Urothelium cell line (cell line): ENCODE measurements around the gene SFRP5.

ENCODE experiments used
- DNase-seq: peaks from one replicate; pipeline ENCODE4 v3.0.0; 2011; ENCODE audit warnings: low spot score, mixed read lengths
- FAIRE-seq: peaks from 2 replicates; lab custom pipeline; 2011; peaks lifted over from hg19 to GRCh38; lab: Jason Lieb, UNC

SFRP5 gene

GRCh38 chr10:97788552-97789442, 17.0 kb upstream of the SFRP5 start:
- FAIRE-seq = no peak
- DNase-seq = no peak

GRCh38 chr10:97785731-97786130, 13.9 kb upstream of the SFRP5 start:
- no peak for FAIRE-seq

GRCh38 chr10:97785231-97785630, 13.4 kb upstream of the SFRP5 start:
- FAIRE-seq = no peak
- DNase-seq = no peak

More at GRCh38 chr10:97785731-97786130, 13.9 kb upstream of the SFRP5 start:
- no peak for DNase-seq

GRCh38 chr10:97784200-97784810, 12.5 kb upstream of the SFRP5 start:
- DNase-seq = no peak
- FAIRE-seq = no peak

GRCh38 chr10:97782455-97783228, 10.8 kb upstream of the SFRP5 start:
- no peak for DNase-seq
- FAIRE-seq = no peak

- FAIRE-seq (no peak), DNase-seq (no peak)
Observed at GRCh38 chr10:97781618-97782331, 10.0 kb upstream of the SFRP5 start.

GRCh38 chr10:97780841-97781617, 9.2 kb upstream of the SFRP5 start:
- DNase-seq (no peak), FAIRE-seq (no peak)

- no peak for FAIRE-seq
- no peak for DNase-seq
Observed at GRCh38 chr10:97779975-97780374, 8.2 kb upstream of the SFRP5 start.

GRCh38 chr10:97779492-97779891, 7.7 kb upstream of the SFRP5 start:
- no peak for DNase-seq
- no peak for FAIRE-seq

- DNase-seq (no peak), FAIRE-seq (no peak)
Observed at GRCh38 chr10:97778452-97779302, 6.9 kb upstream of the SFRP5 start.

- DNase-seq (no peak), FAIRE-seq (no peak)
Observed at GRCh38 chr10:97777143-97777542, 5.3 kb upstream of the SFRP5 start.

GRCh38 chr10:97774811-97775294, 3.1 kb upstream of the SFRP5 start:
- FAIRE-seq (peak; percentile 17), DNase-seq (no peak)

- FAIRE-seq (no peak), DNase-seq (no peak)
Observed at GRCh38 chr10:97773096-97773495, 1.3 kb upstream of the SFRP5 start.

- FAIRE-seq (no peak), DNase-seq (no peak)
Observed at GRCh38 chr10:97771055-97771891, 526 bp downstream of the SFRP5 start.

GRCh38 chr10:97770255-97770654, 1.5 kb downstream of the SFRP5 start:
- no peak for FAIRE-seq
- no peak for DNase-seq

- no peak for FAIRE-seq
Observed at GRCh38 chr10:97768322-97769315, 3.2 kb downstream of the SFRP5 start.

More at GRCh38 chr10:97768322-97769315, 3.2 kb downstream of the SFRP5 start:
- no peak for DNase-seq
